HG03196 (cell line): ENCODE data around the gene MZB1.
"Not testable (repeated sequence)": the region's sequence is repeated elsewhere in the genome, so short reads cannot be mapped to it uniquely, and the experiment has no call there.

Experiments used
- ATAC-seq: cut with Tn5 transposase; IDR thresholded peaks from one replicate; pipeline ENCODE4 v1.9.1; 2021; ENCODE audit not compliant: unreplicated experiment

Gene MZB1

DNA sequence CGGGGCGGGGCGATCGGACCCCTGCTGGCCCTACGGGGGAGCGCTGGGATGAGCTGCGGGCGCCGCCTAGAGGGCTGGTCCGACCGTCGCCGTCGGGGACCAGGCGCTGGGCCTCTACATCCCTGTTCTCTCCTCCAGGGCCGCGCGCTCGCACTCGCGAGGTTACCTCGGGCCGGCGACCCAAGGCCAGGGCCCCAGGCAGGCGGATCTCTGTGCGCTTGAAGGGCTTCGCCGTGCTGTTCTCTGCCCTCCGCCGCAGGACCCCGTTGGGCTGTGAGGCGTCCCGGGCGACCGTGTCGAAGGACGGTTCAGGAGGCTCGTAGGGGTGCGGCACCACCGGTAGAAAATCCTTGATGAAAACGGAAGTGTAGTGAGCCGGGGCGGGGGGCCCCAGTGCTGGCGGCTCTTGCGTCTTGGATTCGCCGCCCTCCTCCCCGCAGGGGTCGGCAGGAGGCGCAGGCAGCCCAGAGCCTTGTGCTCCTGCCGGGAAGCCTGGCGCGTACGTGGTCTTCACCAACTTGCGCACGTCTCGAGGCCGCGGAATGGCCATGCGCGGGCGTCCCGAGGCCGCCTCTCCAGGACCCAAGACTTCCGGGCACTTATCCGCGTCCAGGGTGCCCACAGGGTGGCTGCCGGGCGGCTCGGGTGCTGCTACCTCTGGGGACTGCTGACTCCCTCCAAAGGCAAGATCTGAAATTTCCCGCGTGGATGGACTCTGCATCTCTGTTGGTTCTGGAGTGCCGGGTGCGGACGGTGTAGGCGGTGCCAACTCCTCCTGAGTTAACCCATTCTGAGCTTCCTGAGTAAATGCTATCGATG lies 3.2 kb upstream of the MZB1 start:
- ATAC-seq: peak; percentile 40

DNA sequence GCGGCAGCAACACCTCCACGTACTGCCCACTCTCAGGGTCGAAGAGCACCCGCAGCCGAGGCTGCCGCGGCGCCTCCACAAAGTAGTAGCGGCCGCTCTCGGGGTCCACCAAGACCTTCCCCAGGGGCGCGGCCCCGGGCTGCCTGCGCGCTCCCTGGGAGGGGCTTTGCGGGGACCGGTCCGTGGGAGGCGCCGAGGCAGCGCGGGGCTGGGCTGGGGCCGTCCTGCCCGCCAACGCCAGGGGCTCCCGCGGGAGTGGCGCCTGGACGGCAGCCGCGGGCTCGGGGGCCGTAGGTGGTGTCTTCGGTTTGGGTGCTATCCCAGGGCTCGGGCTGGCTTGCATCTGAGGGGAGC lies 2.6 kb upstream of the MZB1 start:
- ATAC-seq: no peak

DNA sequence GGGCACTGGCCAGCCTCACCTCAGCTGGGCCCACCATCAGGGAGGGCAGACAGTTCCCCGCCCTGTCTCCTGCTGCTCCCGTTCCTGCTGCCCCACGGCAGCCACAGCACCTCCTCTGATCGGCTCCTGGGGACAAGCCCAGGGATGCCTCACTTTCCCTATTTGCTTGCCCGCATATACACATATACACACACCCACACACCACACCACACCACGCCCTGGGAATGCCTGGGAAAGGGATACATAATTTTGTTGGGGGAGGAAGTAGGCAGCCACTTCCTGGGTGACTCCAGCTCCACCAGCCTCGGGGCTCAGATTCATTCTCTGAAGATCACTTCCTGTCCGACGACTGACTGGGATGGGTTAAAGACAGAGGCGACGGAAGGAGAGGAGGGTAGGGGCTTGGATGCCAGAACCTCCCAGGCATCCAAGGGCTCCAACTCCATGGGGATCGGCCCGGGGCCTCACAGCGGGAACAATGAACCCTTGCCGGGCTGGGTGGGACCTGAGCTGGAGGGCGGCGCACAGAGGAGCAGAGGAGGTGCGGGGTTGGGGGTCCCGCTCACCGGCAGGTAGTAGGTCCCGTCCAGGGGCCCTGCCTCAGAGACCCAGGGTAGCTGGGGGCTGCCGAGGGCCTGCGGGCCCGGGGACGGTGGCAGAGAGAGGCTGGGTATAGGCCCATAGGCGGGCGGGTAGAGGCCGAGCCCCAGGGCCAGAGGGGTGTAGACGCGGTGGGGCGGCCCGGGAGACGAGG lies 2.0 kb upstream of the MZB1 start:
- no peak for ATAC-seq

DNA sequence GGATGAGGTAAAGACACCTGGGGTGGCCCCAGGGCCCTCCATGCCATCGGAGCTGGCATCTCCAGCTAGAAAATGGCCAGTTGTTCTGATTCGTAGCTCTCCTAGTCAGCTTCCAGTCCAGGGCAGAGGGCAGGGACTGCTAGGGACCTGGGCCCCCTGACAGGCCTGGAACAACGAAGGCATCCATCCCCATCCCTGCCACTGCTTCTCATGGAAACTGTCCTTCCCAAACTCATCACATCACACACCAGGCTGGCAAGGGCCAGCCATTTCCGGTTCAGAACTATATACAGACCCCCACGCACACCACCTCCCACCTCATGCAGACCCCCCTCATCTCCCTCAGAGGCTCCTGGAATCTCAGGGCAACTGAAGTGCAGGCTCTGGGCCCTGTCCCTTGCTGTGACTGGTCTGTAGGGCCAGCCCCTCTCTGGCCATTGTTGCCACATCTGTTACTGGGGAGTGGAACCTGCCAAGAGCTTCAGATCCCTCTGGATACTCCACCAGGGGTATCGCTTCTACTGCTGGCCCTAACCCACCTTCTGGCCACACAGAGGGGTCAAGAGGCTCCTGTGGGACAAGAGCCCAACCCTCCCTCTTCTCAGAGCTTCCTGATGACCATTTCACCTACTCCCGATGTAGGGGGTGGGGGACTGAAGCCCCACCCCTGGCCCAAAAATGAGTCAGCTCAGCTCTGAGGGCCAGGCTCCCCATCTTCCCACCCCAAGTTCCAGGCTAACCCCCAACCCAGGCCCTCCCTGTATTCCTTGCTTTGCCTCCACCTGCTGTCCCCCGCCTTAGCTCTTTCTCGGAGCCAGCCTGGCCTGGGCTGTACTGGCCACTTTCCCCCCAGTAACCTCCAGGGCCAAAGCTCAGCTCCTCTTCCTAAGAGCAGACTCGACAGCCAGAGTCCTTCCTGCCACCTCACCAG lies 1.2 kb upstream of the MZB1 start:
- ATAC-seq: no peak

DNA sequence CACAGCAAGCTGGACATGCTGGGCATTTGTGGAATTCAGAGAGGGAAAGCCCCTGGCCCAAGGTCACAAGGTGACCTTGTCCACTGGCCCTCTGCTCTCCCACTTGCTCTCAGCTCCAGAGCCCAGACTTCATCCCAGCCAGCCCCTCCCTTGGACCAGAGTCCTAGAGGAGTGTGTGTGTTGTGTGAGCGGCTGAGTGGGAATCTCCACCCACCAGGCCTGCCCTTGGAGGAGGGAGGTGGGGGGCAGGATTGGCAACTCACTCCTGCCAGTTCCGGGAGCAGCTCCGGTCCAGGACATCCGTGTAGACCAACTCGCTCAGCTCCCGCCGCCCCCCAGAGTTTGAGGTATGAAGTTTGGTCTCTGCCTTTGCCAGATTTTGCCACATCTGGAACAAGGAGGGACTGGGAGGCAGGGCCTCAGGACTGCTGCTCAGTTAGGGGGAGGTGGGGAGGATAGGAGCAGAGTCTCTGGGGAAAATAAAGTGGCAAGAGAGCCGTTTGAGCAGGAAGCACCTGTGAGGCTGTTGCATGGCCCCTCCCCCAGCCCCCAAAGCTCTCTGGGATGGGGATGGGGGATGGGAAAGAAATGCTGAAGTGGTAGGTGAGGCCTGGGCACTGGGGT lies 1.4 kb downstream of the MZB1 start:
- ATAC-seq: no peak

DNA sequence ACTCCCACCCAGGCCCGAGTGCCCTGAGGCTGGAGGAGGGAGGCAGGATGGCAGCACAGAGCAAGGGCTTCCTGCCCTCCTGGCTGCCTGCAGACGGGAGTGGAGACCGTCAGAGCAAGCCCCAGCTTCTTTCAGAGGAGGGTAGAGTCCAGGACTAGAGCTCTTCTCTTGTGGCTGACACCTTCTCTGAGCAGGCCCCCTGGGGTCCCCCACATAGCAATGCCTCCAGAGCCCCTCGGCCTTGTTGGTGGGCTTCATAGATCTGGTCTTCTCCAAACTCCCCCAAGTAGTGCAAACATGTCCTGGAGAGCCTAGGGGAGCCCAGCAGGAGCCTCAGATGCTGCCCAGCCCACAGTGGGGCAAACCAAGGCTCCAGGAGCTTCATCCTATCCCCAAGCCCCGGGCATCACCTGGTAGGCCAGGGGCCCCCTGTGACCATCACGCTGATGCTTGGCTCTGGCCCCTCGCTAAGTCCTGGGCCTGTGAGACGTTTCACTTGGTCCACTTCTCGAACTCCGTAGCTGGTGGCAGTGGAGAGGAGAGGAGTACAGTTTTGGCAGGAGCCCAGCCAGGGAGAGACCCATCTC lies 2.0 kb downstream of the MZB1 start:
- ATAC-seq: no peak

DNA sequence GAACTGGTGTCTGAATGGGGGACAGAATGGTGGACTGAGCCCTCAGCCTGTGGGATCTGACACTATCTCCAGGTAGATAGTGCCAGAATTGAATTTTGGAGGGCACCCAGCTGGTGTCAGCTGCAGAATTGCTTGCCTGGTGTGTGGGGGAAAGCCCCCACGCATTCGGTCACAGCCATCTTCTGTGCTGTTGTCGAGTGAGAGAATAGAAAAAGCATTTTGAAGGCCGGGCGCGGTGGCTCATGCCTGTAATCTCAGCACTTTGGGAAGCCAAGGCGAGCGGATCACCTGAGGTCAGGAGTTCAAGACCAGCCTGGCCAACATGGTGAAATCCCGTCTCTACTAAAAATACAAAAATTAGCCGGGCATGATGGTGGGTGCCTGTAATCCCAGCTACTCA lies 2.8 kb downstream of the MZB1 start:
- not testable (repeated sequence) for ATAC-seq

DNA sequence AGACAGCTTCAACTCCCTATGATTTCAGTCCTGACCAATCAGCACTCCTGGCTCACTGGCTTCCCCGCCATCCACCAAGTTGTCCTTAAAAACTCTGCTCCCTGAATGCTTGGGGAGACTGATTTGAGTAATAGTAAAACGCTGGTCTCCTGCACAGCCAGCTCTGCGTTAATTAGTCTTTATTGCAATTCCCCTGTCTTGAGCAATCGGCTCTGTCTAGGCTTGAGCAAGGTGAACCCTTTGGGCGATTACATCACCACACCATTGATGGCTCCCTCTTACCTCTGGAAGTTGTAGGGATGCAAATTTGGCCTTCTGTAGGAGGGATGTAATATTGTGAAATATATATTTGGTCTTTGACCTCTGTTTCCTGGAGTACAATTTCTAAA lies 3.7 kb downstream of the MZB1 start:
- ATAC-seq: no peak

DNA sequence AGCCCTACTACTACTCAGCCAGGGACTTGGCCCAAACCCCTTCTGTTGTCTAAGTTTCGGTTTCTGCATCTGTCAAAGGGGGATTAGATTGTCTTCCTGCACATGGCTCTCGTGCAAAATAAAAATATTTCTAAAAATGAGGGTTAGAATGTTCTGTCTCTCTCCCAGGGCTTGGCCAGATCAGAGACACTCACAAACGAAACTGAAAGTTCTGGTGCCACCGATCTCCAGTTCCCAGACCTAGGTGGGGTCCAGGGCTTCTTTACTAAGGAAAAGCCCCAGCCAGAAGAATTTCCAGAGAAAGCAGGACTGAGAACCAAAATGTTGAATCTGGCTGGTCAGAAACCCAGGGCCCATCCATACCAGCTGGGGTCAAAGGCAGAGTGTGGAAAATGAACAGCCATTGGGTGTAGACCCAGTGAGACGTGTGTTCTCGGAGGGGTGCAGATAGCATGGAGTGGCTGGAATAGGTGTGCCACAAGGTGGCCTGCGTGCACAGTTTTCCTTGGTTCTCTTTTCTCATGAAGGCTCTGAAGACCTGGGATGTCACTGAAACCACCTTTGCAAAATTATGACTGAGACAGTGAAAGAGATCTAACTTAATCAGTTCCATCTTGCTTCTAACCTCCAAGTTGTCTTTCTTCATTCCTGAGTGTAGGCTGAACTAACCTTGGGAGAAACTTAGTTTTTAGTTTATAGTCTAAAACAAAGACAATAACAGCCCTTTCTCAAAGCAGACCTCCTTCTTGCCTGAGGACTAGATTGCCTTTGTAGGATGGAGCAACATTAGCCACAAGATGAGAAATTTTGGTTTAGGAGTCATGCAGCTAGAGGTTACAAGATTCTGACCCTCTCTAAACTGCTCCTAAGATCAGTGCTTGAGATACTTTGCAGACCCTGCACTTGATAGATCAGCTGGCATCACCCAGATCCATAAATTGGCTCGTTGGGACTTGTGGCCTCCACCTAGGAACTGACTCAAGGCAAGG lies 4.4 kb downstream of the MZB1 start:
- no peak for ATAC-seq

DNA sequence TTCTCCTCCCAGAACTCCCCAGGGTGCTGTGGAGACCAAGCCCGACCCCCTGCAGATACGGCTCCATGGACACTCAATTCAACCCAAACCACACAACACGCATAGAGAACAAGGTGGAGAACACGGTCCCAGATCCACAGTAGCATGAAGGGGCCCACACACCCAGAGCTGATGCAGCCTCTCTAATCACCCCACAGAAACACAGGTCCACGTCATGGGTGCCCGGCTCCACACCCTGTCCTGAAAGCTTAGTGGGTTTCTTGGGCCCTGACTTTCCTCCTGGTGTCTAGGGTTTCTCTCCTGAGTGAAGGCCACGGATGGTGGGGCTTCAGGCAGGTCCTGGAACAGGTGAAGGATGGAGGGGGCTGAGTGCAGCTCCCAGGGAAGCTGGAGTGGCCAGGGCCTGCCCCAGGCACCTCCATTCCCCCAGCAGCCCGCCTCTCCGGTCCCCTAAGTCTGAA lies 5.1 kb downstream of the MZB1 start:
- ATAC-seq: no peak

DNA sequence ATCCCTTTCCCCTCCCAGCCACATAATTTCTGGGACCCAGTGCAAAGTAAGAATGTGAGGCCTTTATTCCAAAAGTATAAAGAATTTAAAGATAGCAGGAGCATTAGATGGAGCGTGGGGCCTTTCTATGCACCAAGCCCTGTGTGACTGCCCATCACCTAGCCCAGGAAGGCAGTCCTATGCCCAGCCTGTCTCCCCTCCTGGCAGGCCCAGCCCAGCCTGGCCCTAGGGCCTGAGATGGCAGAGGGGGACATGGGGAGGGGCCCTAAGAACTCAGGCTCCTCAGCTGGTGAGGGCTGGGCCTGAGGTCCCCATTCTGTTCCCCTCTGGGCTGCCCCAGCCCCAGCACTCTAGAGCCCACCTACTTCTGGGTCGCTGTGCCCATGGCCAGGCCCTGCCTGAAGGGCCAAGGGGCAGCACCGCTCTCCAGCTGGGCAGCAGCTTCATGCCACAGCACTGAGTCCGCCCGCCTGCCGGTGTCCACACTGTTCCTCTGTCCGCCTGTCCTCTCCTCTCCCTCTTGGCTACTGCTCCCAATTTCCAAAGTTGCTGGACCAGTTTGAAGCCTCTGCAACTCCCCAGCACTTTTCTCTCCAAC lies 5.6 kb downstream of the MZB1 start:
- ATAC-seq: no peak

DNA sequence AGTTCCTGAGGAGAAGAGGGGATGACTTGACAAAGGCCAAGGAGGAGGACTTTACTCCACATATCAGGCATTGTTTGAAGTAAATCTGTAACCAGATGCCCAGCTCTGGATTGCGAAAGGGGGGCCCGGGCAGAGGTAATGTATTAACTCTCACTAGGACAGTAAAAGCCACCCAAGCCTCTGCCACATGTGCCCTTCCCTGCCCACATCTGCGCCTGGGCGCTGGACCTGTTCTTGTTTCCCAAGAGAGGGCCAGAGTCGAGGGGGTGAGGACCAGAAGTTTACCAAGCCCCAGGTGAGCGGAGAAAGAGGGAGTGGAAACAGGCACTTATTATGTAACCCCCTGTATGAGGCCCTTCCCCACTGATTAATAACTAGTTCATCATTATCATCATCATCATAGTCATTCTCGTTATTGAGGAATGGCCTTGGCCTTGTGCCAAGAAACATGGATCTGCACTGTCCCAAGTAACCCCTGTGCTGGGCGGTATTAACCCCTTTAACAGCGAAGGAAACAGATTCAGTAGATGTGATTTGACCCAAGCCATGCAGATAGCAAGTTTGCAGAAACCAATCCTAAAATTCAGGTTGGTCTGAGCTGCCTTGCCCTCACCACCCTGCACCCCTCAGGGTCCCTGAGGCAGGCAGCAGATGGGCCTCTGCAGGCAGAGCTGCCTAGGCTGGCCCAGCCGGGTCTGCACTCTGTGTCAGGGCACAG lies 6.3 kb downstream of the MZB1 start, which contains the start of gene SLC23A1:
Gene SLC23A1 (minus strand): TSS at position 23 of the 718 bp plus-strand sequence. CDS start 44 bp downstream, outside the sequence.
- ATAC-seq: no peak

DNA sequence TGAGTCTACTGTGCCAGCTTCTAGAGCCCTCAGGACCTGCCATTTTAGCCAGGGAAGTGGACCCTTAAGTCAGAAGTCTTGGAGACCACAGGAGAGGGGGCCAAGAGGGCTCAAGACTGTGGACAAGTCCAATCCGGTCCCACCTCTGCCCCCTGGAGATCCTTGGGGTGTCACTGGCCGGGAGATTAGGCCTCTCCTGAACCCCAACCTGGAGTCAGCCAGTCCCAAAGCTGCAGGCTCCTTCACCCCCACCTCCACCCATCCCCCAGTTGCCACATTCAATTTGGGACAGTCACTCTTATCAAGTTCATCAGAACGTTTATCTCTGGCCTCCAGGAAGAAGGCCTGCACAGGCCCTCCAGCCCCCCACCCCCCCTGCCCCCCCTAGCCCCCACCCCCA lies 6.9 kb downstream of the MZB1 start:
- ATAC-seq: no peak

DNA sequence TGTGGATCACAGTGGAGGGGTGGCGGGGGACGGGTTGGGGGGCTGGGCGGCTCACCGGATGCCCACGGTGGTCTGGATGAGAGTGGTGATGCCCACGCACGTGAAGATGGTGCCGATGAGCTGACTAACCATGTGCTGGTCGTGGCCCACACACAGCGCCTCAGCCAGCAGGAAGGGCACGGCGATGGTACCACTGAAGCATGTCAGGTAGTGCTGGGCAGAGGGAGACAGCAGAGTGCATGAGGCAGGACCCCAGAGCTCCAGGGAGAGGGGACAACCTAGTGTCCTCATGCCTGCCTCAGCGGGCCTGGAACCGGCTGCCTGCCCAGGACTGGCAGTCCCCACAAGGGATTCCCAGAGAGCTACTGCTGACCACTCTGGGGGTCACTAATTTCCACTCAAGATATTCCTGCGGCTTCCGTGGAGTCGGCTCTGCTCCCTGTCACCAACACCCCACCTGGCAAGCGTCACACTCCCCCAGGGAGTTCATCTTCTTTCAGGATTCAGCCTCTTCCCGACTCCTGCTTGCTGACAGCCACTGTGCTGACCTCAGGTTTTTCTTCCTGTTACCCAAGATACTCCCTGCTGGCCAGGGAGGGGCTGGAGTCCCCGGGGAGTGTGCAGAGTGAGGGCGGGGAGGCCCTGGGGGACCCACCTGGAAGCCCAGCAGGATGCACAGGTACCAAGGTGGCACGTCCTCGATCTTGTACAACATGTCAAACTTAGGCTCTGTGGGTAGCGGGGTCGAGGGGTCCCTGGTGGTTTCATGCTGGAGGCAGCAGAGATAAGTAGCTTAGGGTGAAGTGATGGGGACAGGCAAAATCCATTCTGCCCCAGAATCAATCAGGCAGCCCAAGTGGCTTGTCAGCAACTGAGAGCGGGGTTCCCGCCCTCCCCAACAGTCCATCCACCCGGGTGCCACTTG lies 7.6 kb downstream of the MZB1 start:
- no peak for ATAC-seq

DNA sequence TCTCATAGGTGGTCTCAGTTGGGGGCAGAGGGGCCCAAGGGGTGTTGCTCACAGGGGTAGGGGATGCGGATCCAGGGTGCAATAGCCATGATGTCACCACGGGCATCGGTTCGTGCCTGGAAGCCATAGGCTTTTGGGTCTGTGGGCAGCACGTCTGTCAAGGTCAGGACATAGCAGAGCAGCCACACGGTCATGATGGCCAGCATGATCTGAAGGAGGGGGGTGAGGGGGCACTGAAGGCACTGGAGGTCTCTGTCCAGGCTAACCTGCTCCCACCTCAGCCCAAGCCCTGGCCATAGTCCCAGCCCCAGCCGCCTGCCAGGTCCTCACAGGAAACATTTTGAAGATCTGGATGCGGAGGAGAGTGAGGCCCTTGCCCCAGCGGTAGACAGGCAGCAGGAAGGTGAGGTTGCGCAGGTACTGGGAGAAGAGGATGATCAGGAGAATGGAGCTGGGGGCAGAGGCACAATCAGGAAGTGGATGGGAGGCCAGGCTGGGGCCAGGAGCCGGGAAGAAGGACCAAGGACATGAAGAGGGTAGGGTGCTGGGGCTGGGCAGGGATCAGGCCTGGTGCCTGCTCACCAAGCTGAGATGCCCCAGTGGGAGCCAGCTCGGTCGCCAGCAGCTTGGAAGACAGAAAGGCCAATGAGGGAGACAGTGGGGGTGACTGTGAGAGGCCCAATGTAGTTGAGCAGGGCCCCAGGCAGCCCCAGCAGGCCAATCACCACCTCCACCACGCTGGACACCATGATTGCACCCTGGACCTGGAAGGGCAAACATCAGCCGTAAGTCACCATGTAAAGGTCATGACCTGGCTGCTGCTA lies 9.9 kb downstream of the MZB1 start:
- ATAC-seq: no peak

DNA sequence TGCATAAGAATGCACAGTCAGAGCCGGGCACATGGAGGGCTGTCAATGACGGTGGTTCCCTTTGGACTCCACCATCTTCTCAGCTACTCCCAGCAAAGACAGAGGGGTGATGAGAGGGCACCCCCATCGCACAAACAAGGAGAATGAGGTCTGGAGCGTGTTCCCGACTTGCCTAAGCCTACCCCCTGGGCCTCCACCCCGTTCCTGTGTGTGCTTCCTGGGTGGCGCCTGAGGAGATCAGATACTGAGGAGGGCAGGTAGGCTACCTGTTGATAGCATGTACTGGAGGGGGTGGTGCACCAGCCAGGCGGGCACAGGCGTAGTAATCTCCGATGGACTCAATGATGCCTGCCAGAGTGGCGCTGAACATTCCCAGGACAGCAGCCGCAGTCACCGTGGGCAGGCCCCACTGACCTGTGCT lies 10.8 kb downstream of the MZB1 start:
- no peak for ATAC-seq
